ENCODE results near the gene HSF2BP. TPM values are rescaled to one million over a fixed set of nuclear protein-coding genes. Genes with fewer than 3 reads are reported as not detected.

The HSF2BP gene
- total RNA-seq, 1 experiment from 2014 or later = 10.9 TPM

DNA sequence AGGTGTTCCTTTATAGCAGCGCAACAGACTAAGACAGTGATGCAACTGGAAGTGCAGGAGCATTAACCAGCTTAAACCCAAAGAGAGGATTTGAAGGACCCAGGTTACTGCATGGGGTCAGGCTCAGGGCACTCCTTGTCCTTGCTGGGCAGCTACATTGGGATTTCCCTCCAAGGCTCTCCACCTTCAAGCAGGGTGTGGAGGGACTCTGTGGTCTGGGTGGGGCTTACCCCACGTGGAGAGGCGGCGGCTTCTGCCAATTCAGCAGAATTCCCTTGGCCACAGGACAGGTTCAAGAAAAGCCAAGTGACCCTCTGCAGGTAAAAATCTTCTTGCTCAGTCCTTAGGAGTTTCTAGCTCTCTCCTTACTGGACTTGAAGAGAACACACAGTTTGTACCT is 6.6 kb upstream of the HSF2BP start:
- H3K36me3 ChIP-seq (ENCODE audit: control insufficient read depth, insufficient read depth, low read length) = peaks cover 2% of the 10 kb centered on the region
- POLR2A ChIA-PET = no interaction called here

DNA sequence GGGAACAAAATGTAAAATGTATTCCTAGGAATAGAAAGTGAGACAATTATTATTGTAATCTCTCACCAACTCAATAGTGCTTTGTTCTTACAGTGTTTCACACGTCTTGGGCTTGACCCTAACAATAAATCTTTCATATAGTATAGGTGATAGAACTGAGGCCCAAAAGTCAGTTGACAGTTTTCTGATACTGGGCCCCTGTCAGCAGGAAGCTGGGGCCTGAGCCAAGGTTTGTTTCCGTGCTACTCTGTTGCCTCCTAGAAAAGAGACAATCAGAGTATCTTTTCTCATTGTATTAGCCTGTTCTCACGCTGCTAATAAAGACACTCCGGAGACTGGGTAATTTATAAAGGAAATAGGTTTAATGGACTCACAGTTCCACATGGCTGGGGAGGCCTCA is 5.1 kb upstream of the HSF2BP start:
- H3K4me1 ChIP-seq = no peaks in the 10 kb centered on the region; the same call in 1 of the 2 replicates
- no peak overlapping the region for H3K4me3 Mint-ChIP-seq (ENCODE audit: unreplicated experiment)
- H3K27ac Mint-ChIP-seq (ENCODE audit: unreplicated experiment) = no peak overlapping the region
- peaks cover 82% of the 10 kb centered on the region for H3K36me3 Mint-ChIP-seq (ENCODE audit: insufficient read depth, unreplicated experiment)
- H3K36me3 ChIP-seq (ENCODE audit: control insufficient read depth, insufficient read depth, low read length) = peaks cover 2% of the 10 kb centered on the region
- ChIA-PET CTCF (no interaction called here), POLR2A (no interaction called here)
- no peak overlapping the region for H3K4me3 ChIP-seq (ENCODE audit: low read depth, low read length)
- TF ChIP-seq, protein P1, sequence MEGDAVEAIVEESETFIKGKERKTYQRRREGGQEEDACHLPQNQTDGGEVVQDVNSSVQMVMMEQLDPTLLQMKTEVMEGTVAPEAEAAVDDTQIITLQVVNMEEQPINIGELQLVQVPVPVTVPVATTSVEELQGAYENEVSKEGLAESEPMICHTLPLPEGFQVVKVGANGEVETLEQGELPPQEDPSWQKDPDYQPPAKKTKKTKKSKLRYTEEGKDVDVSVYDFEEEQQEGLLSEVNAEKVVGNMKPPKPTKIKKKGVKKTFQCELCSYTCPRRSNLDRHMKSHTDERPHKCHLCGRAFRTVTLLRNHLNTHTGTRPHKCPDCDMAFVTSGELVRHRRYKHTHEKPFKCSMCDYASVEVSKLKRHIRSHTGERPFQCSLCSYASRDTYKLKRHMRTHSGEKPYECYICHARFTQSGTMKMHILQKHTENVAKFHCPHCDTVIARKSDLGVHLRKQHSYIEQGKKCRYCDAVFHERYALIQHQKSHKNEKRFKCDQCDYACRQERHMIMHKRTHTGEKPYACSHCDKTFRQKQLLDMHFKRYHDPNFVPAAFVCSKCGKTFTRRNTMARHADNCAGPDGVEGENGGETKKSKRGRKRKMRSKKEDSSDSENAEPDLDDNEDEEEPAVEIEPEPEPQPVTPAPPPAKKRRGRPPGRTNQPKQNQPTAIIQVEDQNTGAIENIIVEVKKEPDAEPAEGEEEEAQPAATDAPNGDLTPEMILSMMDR (IDR thresholded peaks at IDR 0.05; ENCODE audit: insufficient read depth in 1 of 2, low read depth in 1 of 2, low read length in 1 of 2, severe bottlenecking in 1 of 2, unreplicated experiment in 1 of 2) = no peak
- no peaks in the 10 kb centered on the region for H3K27me3 Mint-ChIP-seq (ENCODE audit: insufficient read depth, unreplicated experiment)
- no peak for DNase-seq
- peaks cover 19% of the 10 kb centered on the region for H3K4me1 Mint-ChIP-seq (ENCODE audit: low read depth, unreplicated experiment)
- peaks cover 10% of the 10 kb centered on the region for H3K9me3 Mint-ChIP-seq (ENCODE audit: unreplicated experiment)
- no TSS peak for BruUV-seq (replicated peaks)
- intact Hi-C loops (cut with micrococcal nuclease; ENCODE audit: unreplicated experiment) = no loop called here
- H3K27me3 ChIP-seq (replicated peaks; ENCODE audit: control insufficient read depth, insufficient read depth, low read length) = no peaks in the 10 kb centered on the region
- H3K9me3 ChIP-seq = no peaks in the 10 kb centered on the region

More for the DNA sequence above, 6.6 kb upstream of the HSF2BP start:
- H3K9me3 Mint-ChIP-seq (ENCODE audit: unreplicated experiment) = peaks cover 10% of the 10 kb centered on the region
- intact Hi-C loops (cut with micrococcal nuclease; ENCODE audit: unreplicated experiment) = no loop called here
- Histone ChIP-seq H3K4me3 (ENCODE audit: low read depth, low read length) (no peak overlapping the region), H3K9me3 (no peaks in the 10 kb centered on the region), H3K4me1 (no peaks in the 10 kb centered on the region; the same call in 1 of the 2 replicates), H3K27me3 (replicated peaks; ENCODE audit: control insufficient read depth, insufficient read depth, low read length) (no peaks in the 10 kb centered on the region)
- DNase-seq = no peak
- H3K4me1 Mint-ChIP-seq (ENCODE audit: low read depth, unreplicated experiment) = peaks cover 12% of the 10 kb centered on the region
- BruUV-seq (replicated peaks) = no TSS peak
- no peak overlapping the region for H3K27ac Mint-ChIP-seq (ENCODE audit: unreplicated experiment)
- H3K36me3 Mint-ChIP-seq (ENCODE audit: insufficient read depth, unreplicated experiment) = peaks cover 81% of the 10 kb centered on the region
- CTCF ChIA-PET = no interaction called here
- no peak overlapping the region for H3K4me3 Mint-ChIP-seq (ENCODE audit: unreplicated experiment)
- TF ChIP-seq, protein P1 (IDR thresholded peaks at IDR 0.05; ENCODE audit: insufficient read depth in 1 of 2, low read depth in 1 of 2, low read length in 1 of 2, severe bottlenecking in 1 of 2, unreplicated experiment in 1 of 2) = no peak
- no peaks in the 10 kb centered on the region for H3K27me3 Mint-ChIP-seq (ENCODE audit: insufficient read depth, unreplicated experiment)

GRCh38 chr21:43663033-43663432 is 3.7 kb upstream of the HSF2BP start:
- Mint-ChIP-seq H3K9me3 (ENCODE audit: unreplicated experiment) (peaks cover 10% of the 10 kb centered on the region), H3K4me3 (ENCODE audit: unreplicated experiment) (no peak overlapping the region), H3K36me3 (ENCODE audit: insufficient read depth, unreplicated experiment) (peaks cover 88% of the 10 kb centered on the region), H3K4me1 (ENCODE audit: low read depth, unreplicated experiment) (peaks cover 19% of the 10 kb centered on the region), H3K27ac (ENCODE audit: unreplicated experiment) (no peak overlapping the region), H3K27me3 (ENCODE audit: insufficient read depth, unreplicated experiment) (no peaks in the 10 kb centered on the region)
- BruUV-seq (replicated peaks) = no TSS peak
- H3K36me3 ChIP-seq (ENCODE audit: control insufficient read depth, insufficient read depth, low read length) = peaks cover 2% of the 10 kb centered on the region
- H3K4me1 ChIP-seq = peaks cover 10% of the 10 kb centered on the region
- no peaks in the 10 kb centered on the region for H3K9me3 ChIP-seq
- no peak for DNase-seq
- intact Hi-C loops (cut with micrococcal nuclease; ENCODE audit: unreplicated experiment) = no loop called here
- TF ChIP-seq, protein P1 (IDR thresholded peaks at IDR 0.05; ENCODE audit: insufficient read depth in 1 of 2, low read depth in 1 of 2, low read length in 1 of 2, severe bottlenecking in 1 of 2, unreplicated experiment in 1 of 2) = no peak
- ChIA-PET POLR2A (interaction anchor here (0.6 kb wide), 1 partner anchor 84 kb away, joined by 4 read pairs; no protein-coding TSS in a partner anchor), CTCF (no interaction called here)
- no peak overlapping the region for H3K4me3 ChIP-seq (ENCODE audit: low read depth, low read length)
- H3K27me3 ChIP-seq (replicated peaks; ENCODE audit: control insufficient read depth, insufficient read depth, low read length) = no peaks in the 10 kb centered on the region

Measured in Caco-2 (cell line).